ENCODE data around the gene ROBO4.

Gene ROBO4

GRCh38 chr11:124897674-124898262 lies at the start of gene ROBO4:
Gene ROBO4, minus strand, starts transcription at chr11:124897865. Its CDS starts 70 bp downstream, at chr11:124897795.
- DNase-seq, result no peak

DNA sequence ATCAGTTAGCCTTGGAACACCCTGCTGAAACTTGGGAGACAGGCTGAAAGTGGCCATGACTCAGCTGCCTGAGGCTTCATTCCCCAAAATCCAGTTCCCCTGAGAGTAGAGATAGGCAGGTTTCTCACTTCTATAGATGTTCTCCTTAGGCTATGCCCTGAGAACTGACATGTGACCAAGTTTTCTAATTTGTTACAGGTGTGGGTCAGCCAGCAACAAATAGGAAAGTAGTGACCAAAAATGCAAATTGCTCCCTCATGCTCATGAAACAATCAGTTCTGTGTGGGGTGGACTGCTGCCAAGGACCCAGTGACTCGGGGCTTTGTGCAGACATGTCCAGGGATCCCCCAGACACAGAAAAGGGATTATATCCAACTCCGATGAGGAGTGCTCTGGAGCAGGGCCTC lies 49.1 kb upstream of the ROBO4 start:
- no peak for DNase-seq

- DNase-seq, result no peak
These were observed 48.2 kb upstream of the ROBO4 start for GRCh38 chr11:124945826-124946225.

GRCh38 chr11:124944565-124944964 lies 46.9 kb upstream of the ROBO4 start:
- DNase-seq, result no peak

DNA sequence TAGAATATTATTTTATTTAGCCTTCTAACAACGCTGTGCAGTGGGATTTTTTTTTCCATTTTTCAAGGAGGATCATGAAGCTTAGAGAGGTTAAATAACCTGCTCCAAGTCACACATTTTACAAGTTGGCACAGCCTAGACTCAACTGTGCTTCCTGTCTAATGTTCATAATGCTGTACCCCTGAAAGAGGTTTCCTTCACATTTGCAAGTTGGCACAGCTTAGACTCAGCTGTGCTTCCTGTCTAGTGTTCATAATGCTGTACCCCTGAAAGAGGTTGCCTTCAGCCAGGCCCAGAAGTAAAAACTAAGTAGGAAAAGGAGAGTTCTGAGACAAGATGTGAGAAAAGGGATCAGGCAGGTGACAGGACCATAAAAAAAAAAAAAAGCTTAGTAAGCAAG lies 46.1 kb upstream of the ROBO4 start:
- DNase-seq, result no peak

DNA sequence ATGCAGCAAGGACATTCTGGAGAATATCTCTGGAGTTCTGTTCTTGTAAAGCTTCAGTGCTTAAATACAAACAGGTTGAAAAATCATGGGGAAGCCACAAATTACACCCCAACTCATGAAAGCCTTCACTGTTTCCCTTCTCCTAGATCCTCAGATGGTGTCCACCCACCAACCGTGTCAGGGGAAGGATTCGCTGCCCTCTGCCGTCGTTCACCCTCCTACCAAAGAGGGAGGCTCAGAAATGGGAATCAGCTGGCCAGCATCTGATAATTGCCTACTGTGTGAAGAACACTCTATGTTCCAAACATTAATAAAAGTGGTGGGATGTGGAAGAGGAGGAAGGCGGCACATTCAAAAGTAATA lies 45.6 kb upstream of the ROBO4 start:
- DNase-seq, result no peak

DNA sequence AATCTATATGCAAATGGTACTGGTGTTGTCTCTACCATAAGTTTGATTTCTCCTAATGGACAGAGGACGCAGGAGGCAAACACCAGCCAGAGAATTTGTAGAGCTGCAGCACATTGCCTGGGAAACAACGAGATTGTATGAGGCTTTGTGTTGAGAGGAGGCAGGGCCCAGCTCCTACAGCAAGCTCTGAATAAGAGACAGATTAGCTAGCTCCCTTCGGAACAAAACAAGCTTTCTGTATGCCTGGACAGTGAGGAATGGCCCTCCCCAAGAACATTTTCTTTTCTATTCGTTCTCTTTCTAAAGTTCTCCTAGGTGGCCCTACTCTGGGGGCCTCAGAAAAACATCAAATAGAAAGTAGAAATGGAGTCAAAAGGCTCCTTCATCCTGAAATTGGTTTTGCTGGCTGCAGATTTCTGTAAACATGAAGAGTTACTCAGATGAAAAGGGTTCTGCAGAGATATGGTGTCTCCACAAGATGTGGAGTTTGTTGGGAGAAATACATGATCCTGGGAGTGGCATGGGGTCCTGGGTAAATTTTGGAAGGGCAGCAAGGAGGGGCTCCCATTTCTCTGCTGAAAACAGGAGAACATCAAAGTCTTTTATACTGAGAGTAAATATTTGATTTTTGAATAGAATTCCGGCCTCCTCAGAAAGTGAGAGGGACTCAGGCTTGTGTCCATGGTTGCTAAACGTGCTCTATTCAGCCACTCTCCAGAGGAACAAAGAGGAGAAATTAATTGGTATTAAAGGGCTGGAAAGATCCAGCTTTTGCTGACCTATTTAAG lies 45.0 kb upstream of the ROBO4 start:
- DNase-seq, result no peak

DNA sequence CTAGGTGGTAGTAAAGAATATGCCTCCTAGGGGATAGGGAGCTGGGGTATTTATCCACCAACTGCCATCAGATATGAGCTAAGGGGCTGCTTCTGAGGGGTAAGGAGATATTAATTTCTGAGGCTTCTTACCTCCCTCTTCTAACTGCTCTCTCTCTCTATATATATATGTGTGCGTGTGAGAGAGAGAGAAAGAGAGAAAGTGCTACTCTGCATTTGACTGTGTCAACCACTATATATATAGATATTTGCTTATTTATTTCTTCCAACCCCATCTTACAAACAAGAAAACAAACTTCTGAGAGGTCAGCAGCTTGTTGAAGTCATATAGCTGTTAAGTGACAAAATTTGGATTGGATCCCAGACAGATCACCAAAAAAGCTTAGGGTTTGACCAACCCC lies 44.0 kb upstream of the ROBO4 start:
- DNase-seq, result no peak

DNA sequence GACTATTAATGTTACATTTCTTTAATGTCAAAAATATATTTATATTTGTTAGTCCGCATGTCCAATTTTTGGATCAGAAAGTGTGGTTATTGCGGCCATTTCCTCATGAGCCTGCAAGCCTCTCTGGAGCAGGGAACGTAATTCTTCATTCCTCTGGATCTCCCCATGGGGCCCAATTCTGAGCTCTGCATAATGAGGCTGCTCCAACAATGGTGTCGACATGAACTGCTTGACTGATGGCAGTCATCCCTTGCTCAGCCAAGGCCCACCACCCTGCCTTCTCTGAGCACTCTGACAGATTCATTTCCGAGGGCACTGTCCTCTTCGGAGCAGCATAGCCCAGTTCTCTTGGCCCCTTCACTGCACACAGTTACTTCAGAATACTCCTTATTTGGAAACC lies 41.3 kb upstream of the ROBO4 start:
- DNase-seq, result no peak

GRCh38 chr11:124938206-124938765 lies 40.6 kb upstream of the ROBO4 start:
- DNase-seq, result no peak

- no peak for DNase-seq
These were observed 39.8 kb upstream of the ROBO4 start for GRCh38 chr11:124937336-124937935.

DNA sequence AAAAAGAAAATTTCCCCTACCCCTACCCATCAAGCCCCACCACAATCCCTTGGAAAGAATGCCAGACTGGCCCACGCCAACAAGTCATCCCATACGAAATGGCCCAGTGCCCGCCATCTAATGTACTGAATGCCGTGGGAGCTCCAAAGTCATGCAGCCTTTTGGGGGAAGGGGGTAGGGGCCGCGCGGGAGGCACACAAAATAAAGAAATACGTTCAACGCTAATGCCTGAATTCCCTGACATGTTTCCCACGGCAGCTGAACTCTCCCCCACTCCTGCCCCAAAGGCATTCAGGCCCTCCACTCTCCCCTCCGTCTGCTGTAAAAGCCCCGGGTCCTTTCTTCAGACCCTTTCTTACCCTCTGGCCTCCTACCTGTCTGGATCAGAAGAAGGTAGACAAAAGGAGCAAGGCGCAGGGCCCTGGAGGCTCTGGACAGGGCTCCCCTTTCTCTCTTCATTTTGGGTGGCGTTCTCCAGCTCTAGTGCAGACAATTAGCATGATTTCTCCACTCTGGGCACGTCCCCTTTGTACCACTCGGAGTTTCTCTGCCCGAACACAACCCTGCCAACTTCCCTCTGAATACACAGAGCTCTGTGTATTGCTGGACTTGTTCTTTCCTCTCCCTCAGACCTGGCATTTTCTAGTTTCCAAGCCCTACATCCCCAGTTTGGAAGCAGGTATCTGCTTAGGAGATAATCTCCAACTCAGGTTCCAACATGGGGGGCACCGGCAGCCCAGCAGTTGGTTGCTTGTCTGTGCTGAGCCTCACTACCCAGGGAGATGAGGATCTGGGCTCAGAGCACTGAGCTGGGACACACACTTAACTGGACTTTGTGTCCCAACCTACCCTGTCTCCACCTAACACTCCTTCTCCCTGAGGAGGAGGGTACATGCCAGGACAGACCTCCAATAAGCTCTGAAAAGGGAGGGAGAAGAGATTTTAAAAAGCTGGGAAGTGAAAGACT lies 38.2 kb upstream of the ROBO4 start, which contains the start of gene HEPACAM:
Gene HEPACAM (minus strand): TSS at position 500 of the 967 bp plus-strand sequence. CDS start 41 bp downstream, at position 459.
- DNase-seq, result no peak

DNA sequence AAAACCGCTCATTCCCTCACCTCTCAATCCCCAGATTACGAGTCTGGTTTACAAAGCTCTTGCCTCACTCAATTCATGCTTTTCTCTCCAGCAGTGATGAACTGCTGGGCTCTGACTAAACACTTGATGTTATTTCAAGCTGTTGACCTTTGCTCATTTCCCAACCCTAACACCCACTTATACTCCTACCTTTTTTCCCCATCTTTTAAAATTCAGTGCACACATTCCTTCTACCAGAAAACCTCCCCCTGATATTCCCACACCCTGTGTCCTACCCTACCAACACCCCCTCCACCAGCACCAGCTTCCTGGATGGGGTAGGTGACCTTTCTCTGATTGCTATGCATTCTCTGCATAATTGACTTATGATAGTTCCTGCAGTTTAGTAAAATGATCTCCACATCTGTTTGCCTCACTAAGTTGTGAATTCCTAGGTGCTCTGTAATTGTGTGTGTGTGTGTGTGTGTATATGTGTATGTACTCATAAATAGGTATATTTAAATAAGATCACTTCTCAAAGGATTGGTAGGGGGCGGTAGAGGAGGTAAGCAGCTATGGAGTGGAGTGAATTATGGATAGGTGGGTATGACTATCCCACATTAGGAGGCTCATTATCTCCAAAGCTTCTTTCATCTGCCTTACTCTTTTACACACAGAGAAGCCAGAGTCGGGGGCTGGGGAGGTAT lies 37.3 kb upstream of the ROBO4 start:
- no peak for DNase-seq

GRCh38 chr11:124930799-124931198 lies 33.1 kb upstream of the ROBO4 start:
- DNase-seq, result no peak

DNA sequence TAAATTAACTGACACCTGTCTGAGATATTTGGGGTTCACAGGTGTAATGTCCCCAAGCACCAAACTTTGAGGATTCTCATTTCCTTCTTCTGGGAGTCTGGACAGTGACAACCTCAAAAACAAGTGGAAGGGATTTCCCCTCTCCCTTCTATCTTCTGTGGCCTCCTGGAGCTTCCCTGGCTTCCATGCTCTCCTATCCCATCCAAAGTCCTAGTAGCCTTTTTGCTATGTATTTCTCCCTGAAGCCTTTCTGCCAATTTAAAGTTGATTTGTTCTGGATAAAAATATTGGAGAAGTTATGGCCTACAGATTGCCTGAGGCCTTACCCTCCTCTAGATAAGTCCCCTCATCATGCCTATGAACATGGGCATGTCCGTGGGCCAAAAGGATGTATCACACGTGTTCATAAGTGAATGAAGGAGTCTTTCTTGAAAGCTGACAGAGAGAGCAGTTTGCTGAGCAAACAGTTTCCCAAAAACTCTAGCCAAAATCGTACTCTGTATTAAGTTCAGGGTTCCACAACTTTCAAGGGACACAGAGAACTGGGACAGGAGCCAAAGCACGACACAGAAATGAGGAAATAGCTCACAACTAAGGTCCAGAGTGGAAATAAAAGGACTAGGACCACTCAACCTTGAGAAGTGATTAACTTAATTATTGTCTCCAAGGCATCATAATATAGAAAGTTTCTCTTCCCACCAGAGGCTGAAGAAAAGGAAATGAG lies 31.4 kb upstream of the ROBO4 start:
- DNase-seq, result no peak

DNA sequence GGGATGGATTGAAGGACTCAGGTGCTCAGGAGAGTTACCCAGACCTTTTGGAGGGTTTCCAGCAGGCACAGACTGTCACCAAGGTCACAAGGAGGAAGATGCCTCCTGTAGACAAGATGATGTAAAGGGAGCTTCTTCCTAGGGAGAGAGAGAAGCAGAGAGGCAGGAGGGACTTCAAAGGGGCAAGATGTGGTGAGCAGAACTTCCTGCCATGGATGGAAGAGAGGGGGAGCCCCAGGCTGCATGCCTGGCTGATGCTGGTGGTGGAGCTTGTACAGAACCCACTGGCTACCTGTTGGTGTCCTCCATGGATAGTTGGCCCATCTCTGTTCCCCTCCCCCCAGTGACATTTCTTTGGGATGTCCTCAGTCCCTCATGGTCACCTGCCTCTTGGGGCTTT lies 25.6 kb upstream of the ROBO4 start:
- no peak for DNase-seq

DNA sequence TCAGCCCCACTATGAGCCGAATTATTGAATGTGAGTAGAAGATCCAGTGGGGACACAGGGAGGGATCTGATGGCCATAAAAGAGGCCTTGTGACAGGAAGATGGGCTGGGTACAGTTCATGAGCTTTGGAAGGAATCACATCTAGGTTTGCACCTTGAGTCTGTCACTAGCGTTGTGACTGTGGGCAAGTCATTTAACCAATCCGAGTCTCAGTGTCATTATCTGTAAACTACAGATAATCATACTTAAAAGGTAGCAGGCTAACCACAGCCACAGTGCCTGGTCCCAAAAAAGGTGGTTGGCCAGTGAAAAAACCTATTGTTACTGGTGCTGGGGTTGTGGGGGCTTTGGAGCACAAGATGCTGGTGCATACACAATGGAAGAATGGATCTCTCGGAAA lies 25.2 kb upstream of the ROBO4 start:
- DNase-seq, result no peak

- DNase-seq, result no peak
These were observed 23.4 kb upstream of the ROBO4 start for GRCh38 chr11:124920870-124921609.

DNA sequence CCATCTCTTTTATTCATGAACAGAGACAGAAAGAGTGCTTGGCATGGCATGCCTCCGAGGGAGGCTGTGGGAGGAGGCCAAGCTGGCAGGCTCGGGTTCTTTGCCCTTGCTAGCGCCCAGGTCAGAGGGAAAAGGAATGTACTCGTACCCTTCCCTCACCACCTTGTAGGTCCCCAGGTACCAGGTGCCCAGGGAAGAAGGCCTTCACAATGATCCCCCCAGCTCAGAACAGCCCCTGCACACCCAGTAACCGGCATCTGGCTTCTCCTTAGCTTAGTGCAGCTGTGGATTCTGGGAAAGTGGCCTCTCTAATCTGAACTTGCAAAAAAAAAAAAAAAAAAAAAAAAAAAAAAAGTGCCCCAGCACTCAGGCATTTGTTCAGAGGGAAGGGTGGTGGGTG lies 22.7 kb upstream of the ROBO4 start:
- DNase-seq, result no peak

DNA sequence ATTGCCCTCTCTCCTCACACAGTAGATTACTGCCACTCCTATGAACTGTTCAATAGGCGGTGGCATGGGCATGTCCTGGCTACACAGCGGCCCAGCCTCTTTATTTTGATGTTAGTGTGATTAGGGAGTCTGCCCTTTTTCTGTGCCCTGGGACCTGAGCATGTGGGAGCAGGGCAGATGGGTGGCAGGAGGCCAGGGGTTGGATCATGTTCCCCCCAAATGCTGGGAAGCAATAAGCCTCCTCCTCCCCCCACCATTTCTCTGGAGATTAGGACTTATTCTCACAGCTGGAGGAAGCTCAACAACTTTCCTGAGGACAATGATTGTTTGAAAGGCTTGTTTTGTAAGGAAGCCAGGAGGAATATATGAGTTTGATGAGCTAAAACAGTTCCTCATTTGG lies 22.2 kb upstream of the ROBO4 start:
- DNase-seq, result no peak

DNA sequence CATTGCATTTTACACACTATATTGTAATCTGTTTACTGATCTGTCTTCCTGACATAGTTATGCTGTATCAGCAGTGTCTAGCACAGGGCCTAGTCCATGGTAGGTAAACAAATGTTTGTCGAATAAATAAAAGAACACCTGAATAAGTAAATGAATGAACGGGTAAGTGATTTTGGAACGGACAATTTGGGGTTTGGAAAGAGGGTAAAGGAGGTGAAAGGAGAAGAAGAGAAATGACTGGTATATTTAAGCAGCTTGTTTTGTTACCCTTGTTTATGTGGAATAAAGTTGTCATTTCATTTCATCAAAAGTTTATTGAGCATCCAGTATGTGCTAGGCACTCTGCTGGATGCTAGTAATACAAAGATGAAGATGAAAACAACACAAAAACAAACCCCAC lies 21.3 kb upstream of the ROBO4 start, which contains the start of gene HEPN1:
Gene HEPN1 (plus strand): TSS at position 301 of the 400 bp plus-strand sequence.
- DNase-seq, result no peak

Measured in amniotic stem cell (primary cell).